IMR-90 (cell line): Measurements from ENCODE around the gene NGFR.

Experiments
- BHLHE40 ChIP-seq: fragments of 150-350 bp; IDR thresholded peaks from 2 replicates; pipeline ENCODE4 v1.6.1; 2016; ENCODE audit warnings: mild to moderate bottlenecking, low read depth, low read length
- CEBPB ChIP-seq: IDR thresholded peaks from 2 replicates; pipeline ENCODE4 v1.6.1; 2012; ENCODE audit warnings: low read depth, low read length, improper control_type of control experiment
- FOS ChIP-seq: fragments of 150-350 bp; IDR thresholded peaks from 2 replicates; pipeline ENCODE4 v1.6.1; 2016; ENCODE audit warnings: low read depth, low read length
- MAFK ChIP-seq: IDR thresholded peaks from 2 replicates; pipeline ENCODE4 v1.6.1; 2012; ENCODE audit warnings: low read depth, low read length, improper control_type of control experiment
- MAZ ChIP-seq: IDR thresholded peaks from 2 replicates; pipeline ENCODE4 v1.6.1; 2012; ENCODE audit warnings: low read depth, mild to moderate bottlenecking, low read length, improper control_type of control experiment, moderate library complexity, borderline replicate concordance
- MXI1 ChIP-seq: IDR thresholded peaks from 2 replicates; pipeline ENCODE4 v1.6.1; 2012; ENCODE audit warnings: low read depth, mild to moderate bottlenecking, low read length, moderate library complexity, borderline replicate concordance
- POLR2A ChIP-seq: IDR thresholded peaks from 2 replicates; pipeline ENCODE4 v1.6.1; 2012; ENCODE audit warnings: mild to moderate bottlenecking, low read depth, low read length
- RAD21 ChIP-seq: IDR thresholded peaks from 2 replicates; pipeline ENCODE4 v1.6.1; 2012; ENCODE audit warnings: low read length, improper control_type of control experiment
- RCOR1 ChIP-seq: IDR thresholded peaks from 2 replicates; pipeline ENCODE4 v1.6.1; 2012; ENCODE audit warnings: mild to moderate bottlenecking, low read length, improper control_type of control experiment; ENCODE audit not compliant: insufficient replicate concordance
- USF2 ChIP-seq: fragments of 150-350 bp; IDR thresholded peaks from 2 replicates; pipeline ENCODE4 v1.6.1; 2017; ENCODE audit warnings: mild to moderate bottlenecking, antibody characterized with exemption, low read length, low read depth
- TF ChIP-seq, protein P1 (sequence below): conservative IDR thresholded peaks from 2 replicates; pipeline ENCODE4 v1.5.1; 2012; ENCODE audit warnings: mild to moderate bottlenecking, low read depth, low read length, improper control_type of control experiment

DNA sequence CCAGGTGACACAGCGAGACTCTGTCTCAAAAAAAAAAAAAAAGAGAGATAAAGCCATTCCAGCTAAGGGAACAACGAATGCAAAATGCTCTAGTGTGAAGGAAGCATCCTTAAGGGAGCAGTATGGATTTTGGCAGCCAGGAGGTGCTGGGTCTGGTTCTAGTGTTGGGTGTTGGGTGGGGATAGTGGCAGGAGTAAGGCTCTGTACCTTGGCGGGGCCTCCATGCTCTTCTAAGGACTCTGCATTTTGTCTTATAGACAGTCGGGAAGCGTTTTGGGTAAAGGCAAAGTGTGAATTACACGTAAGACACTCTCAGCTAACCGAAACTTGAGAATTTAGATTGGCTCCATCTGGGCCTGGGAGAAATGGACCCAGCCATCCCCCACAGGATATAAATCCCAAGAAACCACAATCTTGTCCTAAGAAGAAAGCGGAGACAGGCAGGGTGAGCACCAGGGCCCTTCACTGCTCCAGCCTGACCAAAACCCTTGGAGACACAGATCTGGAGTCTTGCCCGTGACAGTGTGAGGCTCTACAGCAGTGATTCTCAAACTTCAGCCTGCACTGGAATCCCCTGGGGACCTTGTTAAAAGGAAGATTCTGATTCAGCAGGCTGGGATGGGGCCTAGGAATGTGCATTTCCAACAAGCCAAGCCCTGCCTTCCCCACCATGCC, 47.3 kb upstream of the NGFR start:
- TF ChIP-seq, protein P1, sequence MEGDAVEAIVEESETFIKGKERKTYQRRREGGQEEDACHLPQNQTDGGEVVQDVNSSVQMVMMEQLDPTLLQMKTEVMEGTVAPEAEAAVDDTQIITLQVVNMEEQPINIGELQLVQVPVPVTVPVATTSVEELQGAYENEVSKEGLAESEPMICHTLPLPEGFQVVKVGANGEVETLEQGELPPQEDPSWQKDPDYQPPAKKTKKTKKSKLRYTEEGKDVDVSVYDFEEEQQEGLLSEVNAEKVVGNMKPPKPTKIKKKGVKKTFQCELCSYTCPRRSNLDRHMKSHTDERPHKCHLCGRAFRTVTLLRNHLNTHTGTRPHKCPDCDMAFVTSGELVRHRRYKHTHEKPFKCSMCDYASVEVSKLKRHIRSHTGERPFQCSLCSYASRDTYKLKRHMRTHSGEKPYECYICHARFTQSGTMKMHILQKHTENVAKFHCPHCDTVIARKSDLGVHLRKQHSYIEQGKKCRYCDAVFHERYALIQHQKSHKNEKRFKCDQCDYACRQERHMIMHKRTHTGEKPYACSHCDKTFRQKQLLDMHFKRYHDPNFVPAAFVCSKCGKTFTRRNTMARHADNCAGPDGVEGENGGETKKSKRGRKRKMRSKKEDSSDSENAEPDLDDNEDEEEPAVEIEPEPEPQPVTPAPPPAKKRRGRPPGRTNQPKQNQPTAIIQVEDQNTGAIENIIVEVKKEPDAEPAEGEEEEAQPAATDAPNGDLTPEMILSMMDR, result no peak
- TF ChIP-seq POLR2A (no peak), MXI1 (no peak), MAZ (no peak), RCOR1 (no peak), RAD21 (no peak), USF2 (no peak), FOS (no peak), MAFK (no peak), CEBPB (no peak), BHLHE40 (no peak)
